HG03432 (cell line): ENCODE measurements around the gene ZNF557.

ENCODE experiments used
- ATAC-seq: cut with Tn5 transposase; IDR thresholded peaks from one replicate; pipeline ENCODE4 v1.9.1; 2021; ENCODE audit warnings: mild to moderate bottlenecking, moderate library complexity; ENCODE audit not compliant: unreplicated experiment

The ZNF557 gene

DNA sequence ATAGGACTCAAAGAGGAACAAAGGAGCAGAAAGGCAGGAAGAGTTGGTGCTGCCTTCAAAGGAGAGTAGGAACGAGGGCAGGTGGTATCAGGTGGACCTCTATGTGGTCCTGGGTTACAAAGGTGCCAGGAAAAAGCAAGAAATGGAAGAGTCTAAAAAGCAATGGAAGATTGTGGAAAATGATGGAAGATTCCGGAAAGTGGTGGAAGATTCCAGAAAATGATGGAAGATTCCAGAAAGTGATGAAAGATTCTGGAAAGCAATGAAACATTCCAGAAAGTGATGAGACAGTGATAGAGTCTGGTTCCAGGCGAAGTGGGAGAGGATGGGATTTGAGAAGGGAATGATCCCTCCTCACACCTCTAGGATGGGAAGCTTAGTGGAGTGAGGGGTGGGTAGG lies 55.3 kb downstream of the ZNF557 start:
- ATAC-seq = no peak

DNA sequence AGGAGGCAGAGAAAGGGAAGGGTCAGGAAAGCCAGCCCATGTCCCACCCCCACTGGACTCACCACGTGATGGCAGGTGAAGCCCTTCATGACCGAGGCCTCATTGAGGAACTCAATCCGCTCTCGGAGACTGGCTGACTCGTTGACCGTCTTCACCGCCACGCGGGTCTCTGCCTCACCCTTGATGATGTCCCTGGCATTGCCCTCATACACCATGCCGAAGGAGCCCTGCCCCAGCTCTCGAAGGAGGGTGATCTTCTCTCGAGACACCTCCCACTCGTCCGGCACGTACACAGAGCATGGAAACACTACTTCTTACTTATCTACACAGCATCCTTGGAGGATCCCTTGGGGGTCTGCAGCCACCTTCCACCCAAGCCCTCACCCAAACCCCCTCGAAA lies 55.7 kb downstream of the ZNF557 start:
- no peak for ATAC-seq

DNA sequence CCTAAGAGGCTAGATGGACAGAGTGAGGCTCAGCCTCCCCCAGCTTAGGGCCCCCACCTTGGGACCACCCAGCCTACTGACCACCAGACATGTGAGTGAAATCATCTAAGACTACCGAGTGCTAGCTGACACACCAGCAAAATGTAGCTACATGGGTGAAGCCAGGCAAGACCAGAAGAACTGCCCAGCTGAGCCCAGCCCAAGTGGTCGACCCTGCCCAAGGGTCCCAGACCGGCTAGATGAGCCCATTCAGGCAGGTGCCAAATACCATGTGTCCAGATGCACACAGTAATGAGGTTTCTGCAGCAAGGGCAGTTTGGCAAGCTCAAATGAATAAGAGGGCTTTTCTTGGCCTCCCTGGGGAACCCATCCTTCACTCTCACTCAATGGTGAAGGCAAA lies 56.6 kb downstream of the ZNF557 start:
- no peak for ATAC-seq

DNA sequence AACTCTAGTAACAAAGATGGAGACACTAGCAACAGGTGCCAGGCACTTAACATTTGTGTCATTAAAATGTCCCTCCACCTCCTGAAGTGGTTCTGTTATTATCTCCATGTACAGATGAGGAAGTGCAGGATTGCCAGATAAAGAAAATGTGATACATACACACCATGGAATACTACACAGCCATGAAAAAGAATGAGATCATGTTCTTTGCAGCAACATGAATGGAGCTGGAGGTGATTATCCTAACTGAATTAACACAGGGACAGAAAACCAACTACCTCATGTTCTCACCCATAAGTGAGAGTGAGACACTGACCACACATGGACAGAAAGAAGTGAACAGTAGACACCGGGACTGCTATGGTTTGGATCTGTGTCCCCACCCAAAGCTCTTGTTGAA lies 60.5 kb downstream of the ZNF557 start:
- no peak for ATAC-seq

DNA sequence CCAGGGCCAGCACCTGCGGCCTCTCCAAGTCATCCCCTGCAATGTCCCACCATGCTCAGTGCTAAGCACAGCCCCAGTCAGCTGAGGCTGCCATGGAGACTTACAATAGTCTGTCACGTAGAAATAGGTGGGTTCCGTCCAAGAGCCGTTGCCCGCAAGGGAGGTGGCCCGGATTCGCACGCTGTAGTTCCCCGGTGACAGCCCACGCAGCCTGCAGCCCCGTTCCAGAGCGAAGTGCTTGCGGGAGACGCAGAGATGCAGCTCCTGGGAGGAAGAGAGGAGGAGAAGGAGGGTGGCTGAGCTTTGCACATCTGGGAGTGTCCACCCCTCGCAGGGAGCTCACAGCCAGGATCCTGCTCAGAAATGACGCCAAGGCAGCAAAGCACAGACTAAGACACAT lies 62.6 kb downstream of the ZNF557 start:
- ATAC-seq = no peak

DNA sequence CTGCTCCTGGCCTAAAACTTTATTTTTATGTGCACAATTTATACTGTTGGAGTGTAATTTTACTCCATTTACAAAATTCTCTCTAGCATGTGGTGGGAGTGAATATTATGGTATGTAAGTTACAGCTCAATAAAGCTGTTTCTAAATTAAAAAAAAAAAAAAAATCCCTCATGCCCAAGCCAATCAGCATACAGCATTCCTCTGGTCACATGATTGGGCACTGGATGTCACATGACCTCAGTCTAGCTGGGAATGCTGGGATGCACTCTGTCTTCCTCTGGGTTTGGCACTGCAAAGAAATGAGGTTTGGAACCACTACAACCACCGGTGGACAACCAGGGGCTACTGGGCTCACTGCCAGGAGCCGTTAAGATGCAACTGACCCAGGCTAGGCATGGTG lies 67.6 kb downstream of the ZNF557 start:
- no peak for ATAC-seq
